Hepatocyte (in vitro differentiated cells): ENCODE data around the gene PLA1A. TPM values are rescaled to one million over a fixed set of nuclear protein-coding genes. Genes with fewer than 3 reads are reported as not detected.

ENCODE experiments used
- DNase-seq: peaks from one replicate; pipeline ENCODE4 v3.0.0-alpha.2; 2016; ENCODE audit warnings: low spot score
- H2AFZ ChIP-seq: fragments of 200-600 bp; sonication (generic); 2 replicates; pipeline ENCODE4 v1.6.0; 2016; ENCODE audit warnings: antibody characterized with exemption, mild to moderate bottlenecking
- H3K27ac ChIP-seq: fragments of 200-600 bp; sonication (generic); 2 replicates; pipeline ENCODE4 v1.5.1; 2016; ENCODE audit warnings: mild to moderate bottlenecking
- H3K27me3 ChIP-seq: fragments of 200-600 bp; sonication (generic); 2 replicates; pipeline ENCODE4 v1.6.1; 2016
- H3K36me3 ChIP-seq: fragments of 200-600 bp; sonication (generic); replicated peaks from 2 replicates; pipeline ENCODE4 v1.5.1; 2016; ENCODE audit warnings: low read depth; ENCODE audit not compliant: insufficient read depth
- H3K4me1 ChIP-seq: fragments of 200-600 bp; sonication (generic); 2 replicates; pipeline ENCODE4 v1.5.1; 2016; ENCODE audit warnings: mild to moderate bottlenecking, moderate library complexity; ENCODE audit not compliant: insufficient read depth
- H3K4me2 ChIP-seq: fragments of 200-600 bp; sonication (generic); 2 replicates; pipeline ENCODE4 v1.6.0; 2016
- H3K4me3 ChIP-seq: fragments of 200-600 bp; sonication (generic); 2 replicates; pipeline ENCODE4 v1.5.1; 2016; ENCODE audit warnings: mild to moderate bottlenecking
- H3K79me2 ChIP-seq: fragments of 200-600 bp; sonication (generic); 2 replicates; pipeline ENCODE4 v1.6.0; 2017; ENCODE audit warnings: mild to moderate bottlenecking
- H3K9me2 ChIP-seq: fragments of 200-600 bp; sonication (generic); replicated peaks from 2 replicates; pipeline ENCODE4 v1.6.0; 2017; ENCODE audit warnings: mild to moderate bottlenecking; ENCODE audit not compliant: insufficient read depth
- H3K9me3 ChIP-seq: fragments of 200-600 bp; sonication (generic); 2 replicates; pipeline ENCODE4 v1.5.1; 2016; ENCODE audit warnings: low read depth, mild to moderate bottlenecking
- H4K20me1 ChIP-seq: fragments of 200-600 bp; sonication (generic); 2 replicates; pipeline ENCODE4 v1.6.0; 2016; ENCODE audit warnings: mild to moderate bottlenecking; ENCODE audit not compliant: insufficient read depth, poor library complexity, severe bottlenecking
- EZH2 ChIP-seq: fragments of 200-600 bp; sonication (generic); IDR thresholded peaks from 2 replicates; pipeline ENCODE4 v1.6.1; 2016; ENCODE audit warnings: antibody characterized with exemption, mild to moderate bottlenecking, borderline replicate concordance
- EZH2phosphoT487 ChIP-seq: fragments of 200-600 bp; sonication (generic); IDR thresholded peaks from one replicate; pipeline ENCODE4 v1.6.1; 2018; ENCODE audit warnings: antibody characterized with exemption, mild to moderate bottlenecking, low read depth, moderate library complexity; ENCODE audit not compliant: unreplicated experiment, severe bottlenecking
- WGBS: methylation state at CpG from one replicate; pipeline ENCODE4 v1.1.6; 2016; ENCODE audit warnings: low lambda C conversion rate; ENCODE audit errors: missing lambda C conversion rate; 5-methylcytosine and 5-hydroxymethylcytosine counted together
- polyA plus RNA-seq: library from polyadenylated mRNA; unstranded; fragments of >200 nt; fragmentation: Nextera tagmentation; extraction: Ambion mirVana; gene quantifications from 2 replicates; pipeline ENCODE4 v1.2.1, GENCODE V29; 2016
- total RNA-seq: library from RNA; depleted of rRNA; stranded (reverse); fragments of >200 nt; gene quantifications from 2 replicates; pipeline ENCODE4 v1.2.3, GENCODE V29; 2014
- TF ChIP-seq, protein P1 (sequence below): fragments of 200-600 bp; sonication (generic); IDR thresholded peaks from 2 replicates; pipeline ENCODE4 v1.5.1; 2016; ENCODE audit warnings: antibody characterized with exemption, mild to moderate bottlenecking; ENCODE audit not compliant: poor library complexity

The PLA1A gene
- total and polyA plus RNA-seq, 2 experiments from 2014 or later: 2.6 to 3.3 TPM

DNA sequence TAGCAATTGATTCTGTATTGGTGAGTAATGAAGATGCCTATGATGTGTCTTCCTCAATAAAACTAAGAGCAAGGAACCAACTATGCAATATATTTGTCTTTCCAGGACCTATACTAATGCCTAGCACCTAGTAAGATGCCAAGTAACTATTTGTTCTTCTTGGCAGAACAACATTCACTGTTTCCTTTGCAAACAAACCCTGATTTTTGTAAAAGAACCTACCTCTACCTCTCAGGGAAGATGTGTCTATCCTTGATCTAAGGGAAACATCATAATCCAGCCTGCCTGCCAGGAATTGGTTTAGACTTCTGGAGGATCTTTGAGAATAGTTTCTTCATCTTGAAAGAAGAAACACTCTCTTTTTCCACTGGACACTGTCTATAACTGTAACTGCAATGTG lies 22.2 kb upstream of the PLA1A start:
- no peak for DNase-seq
- H3K79me2 ChIP-seq: no peaks in the 10 kb centered on the region
- TF ChIP-seq EZH2 (no peak), EZH2phosphoT487 (no peak)
- TF ChIP-seq, protein P1, sequence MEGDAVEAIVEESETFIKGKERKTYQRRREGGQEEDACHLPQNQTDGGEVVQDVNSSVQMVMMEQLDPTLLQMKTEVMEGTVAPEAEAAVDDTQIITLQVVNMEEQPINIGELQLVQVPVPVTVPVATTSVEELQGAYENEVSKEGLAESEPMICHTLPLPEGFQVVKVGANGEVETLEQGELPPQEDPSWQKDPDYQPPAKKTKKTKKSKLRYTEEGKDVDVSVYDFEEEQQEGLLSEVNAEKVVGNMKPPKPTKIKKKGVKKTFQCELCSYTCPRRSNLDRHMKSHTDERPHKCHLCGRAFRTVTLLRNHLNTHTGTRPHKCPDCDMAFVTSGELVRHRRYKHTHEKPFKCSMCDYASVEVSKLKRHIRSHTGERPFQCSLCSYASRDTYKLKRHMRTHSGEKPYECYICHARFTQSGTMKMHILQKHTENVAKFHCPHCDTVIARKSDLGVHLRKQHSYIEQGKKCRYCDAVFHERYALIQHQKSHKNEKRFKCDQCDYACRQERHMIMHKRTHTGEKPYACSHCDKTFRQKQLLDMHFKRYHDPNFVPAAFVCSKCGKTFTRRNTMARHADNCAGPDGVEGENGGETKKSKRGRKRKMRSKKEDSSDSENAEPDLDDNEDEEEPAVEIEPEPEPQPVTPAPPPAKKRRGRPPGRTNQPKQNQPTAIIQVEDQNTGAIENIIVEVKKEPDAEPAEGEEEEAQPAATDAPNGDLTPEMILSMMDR: no peak
- H3K9me3 ChIP-seq: no peaks in the 10 kb centered on the region
- no peaks in the 10 kb centered on the region for H3K36me3 ChIP-seq
- H3K27me3 ChIP-seq: no peaks in the 10 kb centered on the region
- H3K9me2 ChIP-seq: no peaks in the 10 kb centered on the region
- no peak overlapping the region for H3K4me3 ChIP-seq
- H3K27ac ChIP-seq: no peak overlapping the region
- H4K20me1 ChIP-seq: no peaks in the 10 kb centered on the region
- peaks cover 3% of the 10 kb centered on the region for H3K4me1 ChIP-seq
- no peak overlapping the region for H3K4me2 ChIP-seq
- H2AFZ ChIP-seq: no peak overlapping the region

GRCh38 chr3:119579366-119580066 lies 18.2 kb upstream of the PLA1A start, which contains the start of gene ADPRH:
Gene ADPRH, plus strand, starts transcription at chr3:119579492. Its CDS starts 2,678 bp downstream, at chr3:119582170.
- H3K4me3 ChIP-seq: peak within 1 kb of the TSS; percentile 71
- no peaks in the 10 kb centered on the region for H3K27me3 ChIP-seq
- WGBS: 3% methylated on average over 58 of the region's 68 CpGs
- no peak for TF ChIP-seq EZH2
- no peak for TF ChIP-seq EZH2phosphoT487
- TF ChIP-seq, protein P1: no peak
- peak; percentile 90 for DNase-seq
- no peaks in the 10 kb centered on the region for H4K20me1 ChIP-seq
- peak within 1 kb of the TSS; percentile 92 for H3K27ac ChIP-seq
- H3K36me3 ChIP-seq: no peaks in the 10 kb centered on the region
- peak within 1 kb of the TSS; percentile 99 for H2AFZ ChIP-seq
- H3K4me2 ChIP-seq: peak within 1 kb of the TSS; percentile 85
- no peaks in the 10 kb centered on the region for H3K9me3 ChIP-seq
- peaks cover 5% of the 10 kb centered on the region for H3K4me1 ChIP-seq
- no peaks in the 10 kb centered on the region for H3K9me2 ChIP-seq
- H3K79me2 ChIP-seq: no peaks in the 10 kb centered on the region

- Histone ChIP-seq H3K4me3 (peak overlapping the region; percentile 71), H3K4me1 (peaks cover 5% of the 10 kb centered on the region), H3K36me3 (no peaks in the 10 kb centered on the region), H4K20me1 (no peaks in the 10 kb centered on the region), H3K9me3 (no peaks in the 10 kb centered on the region), H3K27me3 (no peaks in the 10 kb centered on the region), H3K79me2 (no peaks in the 10 kb centered on the region), H3K4me2 (peak overlapping the region; percentile 85), H3K9me2 (no peaks in the 10 kb centered on the region), H2AFZ (peak overlapping the region; percentile 99), H3K27ac (peak overlapping the region; percentile 92)
- TF ChIP-seq EZH2phosphoT487 (no peak), EZH2 (no peak)
- TF ChIP-seq, protein P1: no peak
- DNase-seq: peak; percentile 20
- WGBS: 21% methylated on average over 16 of the region's 16 CpGs
Measured at GRCh38 chr3:119580067-119580760, 17.5 kb upstream of the PLA1A start.
